ENCODE data around the gene PRKCE.
A peak's percentile ranks its signal among the peaks of the same experiment; 100 is the strongest.

The PRKCE gene

DNA sequence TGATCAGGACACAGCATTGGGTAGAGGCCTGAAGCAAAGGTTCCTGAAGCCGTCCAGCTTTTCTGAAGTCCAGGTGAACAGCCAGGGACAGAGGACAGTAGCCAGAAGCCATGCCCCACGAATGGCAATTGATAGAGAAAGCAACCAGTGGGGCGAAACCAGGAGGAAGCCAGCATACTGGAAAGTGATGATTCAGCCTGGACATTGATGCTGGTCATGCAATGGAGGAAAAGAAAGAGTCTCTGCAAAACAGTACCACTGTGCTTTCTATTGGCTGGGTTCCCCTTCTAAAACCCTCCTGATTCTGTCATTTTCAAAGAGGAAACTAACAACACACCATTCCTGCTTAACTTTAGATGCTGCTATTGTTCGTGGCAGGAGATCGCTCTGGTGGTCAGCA is 424.4 kb downstream of the PRKCE start:
- no peak overlapping the region for H3K4me3 ChIP-seq (ENCODE audit: low read length)
- TF ChIP-seq, protein P1, sequence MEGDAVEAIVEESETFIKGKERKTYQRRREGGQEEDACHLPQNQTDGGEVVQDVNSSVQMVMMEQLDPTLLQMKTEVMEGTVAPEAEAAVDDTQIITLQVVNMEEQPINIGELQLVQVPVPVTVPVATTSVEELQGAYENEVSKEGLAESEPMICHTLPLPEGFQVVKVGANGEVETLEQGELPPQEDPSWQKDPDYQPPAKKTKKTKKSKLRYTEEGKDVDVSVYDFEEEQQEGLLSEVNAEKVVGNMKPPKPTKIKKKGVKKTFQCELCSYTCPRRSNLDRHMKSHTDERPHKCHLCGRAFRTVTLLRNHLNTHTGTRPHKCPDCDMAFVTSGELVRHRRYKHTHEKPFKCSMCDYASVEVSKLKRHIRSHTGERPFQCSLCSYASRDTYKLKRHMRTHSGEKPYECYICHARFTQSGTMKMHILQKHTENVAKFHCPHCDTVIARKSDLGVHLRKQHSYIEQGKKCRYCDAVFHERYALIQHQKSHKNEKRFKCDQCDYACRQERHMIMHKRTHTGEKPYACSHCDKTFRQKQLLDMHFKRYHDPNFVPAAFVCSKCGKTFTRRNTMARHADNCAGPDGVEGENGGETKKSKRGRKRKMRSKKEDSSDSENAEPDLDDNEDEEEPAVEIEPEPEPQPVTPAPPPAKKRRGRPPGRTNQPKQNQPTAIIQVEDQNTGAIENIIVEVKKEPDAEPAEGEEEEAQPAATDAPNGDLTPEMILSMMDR (conservative IDR thresholded peaks at IDR 0.05; ENCODE audit: low read depth, low read length): no peak
- no peak for DNase-seq (ENCODE audit: low read depth)

DNA sequence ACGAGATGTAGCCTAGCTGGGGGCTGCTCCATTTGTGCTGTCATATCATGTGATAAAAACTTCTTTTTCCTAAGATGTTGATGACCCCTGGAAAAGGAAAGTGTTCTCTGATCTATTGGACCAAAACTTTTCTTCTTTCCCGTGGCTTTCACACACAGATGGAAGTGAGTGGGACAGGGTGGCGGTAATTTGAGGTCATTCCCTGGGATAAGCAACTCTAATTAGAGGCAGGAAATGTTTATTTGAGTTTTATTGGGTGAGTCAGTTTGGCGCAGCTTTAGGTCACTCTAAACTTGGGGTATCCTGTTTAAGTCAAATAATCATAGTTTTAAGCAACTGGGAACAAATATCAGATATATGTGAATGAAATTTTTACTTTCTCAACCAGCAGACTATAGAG is 424.8 kb downstream of the PRKCE start:
- no peak overlapping the region for H3K4me3 ChIP-seq (ENCODE audit: low read length)
- TF ChIP-seq, protein P1 (conservative IDR thresholded peaks at IDR 0.05; ENCODE audit: low read depth, low read length): no peak
- no peak for DNase-seq (ENCODE audit: low read depth)

GRCh38 chr2:46076875-46077274 is 425.4 kb downstream of the PRKCE start:
- TF ChIP-seq, protein P1 (conservative IDR thresholded peaks at IDR 0.05; ENCODE audit: low read depth, low read length): no peak
- no peak overlapping the region for H3K4me3 ChIP-seq (ENCODE audit: low read length)
- no peak for DNase-seq (ENCODE audit: low read depth)

DNA sequence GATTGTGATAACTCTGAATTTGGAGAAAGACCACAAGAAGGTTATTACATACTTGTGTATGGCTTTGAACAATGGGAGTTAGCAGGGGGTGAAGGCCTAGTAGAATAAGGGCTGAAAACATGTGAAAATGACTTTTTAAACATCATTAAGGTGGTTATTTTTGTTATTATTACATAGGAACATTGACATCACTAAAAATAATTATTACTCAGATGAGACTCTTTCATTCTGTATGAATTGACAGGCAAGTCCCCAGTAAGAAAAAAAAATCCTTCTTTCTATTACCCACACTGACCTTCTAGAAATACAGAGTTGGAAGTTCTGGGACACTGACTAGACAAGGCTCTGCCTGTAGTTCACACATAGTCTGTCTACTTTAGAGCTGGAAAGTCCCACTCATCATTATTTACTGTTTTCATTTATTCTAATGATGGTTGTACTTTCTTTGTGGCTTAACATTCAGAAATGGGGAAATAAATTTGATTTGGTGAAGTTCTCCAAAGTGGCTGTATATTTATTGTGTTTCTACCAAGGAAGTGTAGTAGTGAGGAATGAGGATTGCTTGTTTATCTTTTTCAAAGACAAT is 426.1 kb downstream of the PRKCE start:
- H3K4me3 ChIP-seq (ENCODE audit: low read length): no peak overlapping the region
- DNase-seq (ENCODE audit: low read depth): no peak
- TF ChIP-seq, protein P1 (conservative IDR thresholded peaks at IDR 0.05; ENCODE audit: low read depth, low read length): no peak

DNA sequence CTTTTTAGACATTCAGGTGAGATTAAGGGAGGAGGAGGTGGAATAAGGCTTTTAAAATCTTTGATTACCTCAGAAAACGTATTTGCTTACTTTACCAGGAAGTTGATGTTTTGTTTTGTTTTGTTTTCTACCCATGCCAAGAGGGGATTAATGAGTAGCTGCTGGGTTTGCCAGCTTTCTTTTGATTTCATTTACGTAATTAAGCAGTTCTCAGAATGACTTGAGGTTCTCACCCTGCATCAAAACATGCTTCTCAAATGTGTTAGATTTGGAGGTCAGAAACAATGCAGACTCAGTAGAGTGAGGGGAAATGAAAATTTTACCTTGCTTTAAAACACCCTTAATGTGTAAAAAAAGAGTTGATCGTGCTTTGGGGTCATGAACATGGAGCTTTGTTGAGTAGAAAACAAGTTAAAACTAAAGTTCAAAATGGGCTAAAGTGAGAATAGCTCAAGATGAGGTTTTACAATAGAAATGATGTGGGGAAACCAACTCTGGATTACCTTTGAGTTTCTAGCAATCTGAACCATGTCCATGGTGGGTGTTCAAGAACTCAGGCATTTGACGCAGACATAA is 428.6 kb downstream of the PRKCE start:
- TF ChIP-seq, protein P1 (conservative IDR thresholded peaks at IDR 0.05; ENCODE audit: low read depth, low read length): no peak
- no peak overlapping the region for H3K4me3 ChIP-seq (ENCODE audit: low read length)
- peak; percentile 68 for DNase-seq (ENCODE audit: low read depth)

DNA sequence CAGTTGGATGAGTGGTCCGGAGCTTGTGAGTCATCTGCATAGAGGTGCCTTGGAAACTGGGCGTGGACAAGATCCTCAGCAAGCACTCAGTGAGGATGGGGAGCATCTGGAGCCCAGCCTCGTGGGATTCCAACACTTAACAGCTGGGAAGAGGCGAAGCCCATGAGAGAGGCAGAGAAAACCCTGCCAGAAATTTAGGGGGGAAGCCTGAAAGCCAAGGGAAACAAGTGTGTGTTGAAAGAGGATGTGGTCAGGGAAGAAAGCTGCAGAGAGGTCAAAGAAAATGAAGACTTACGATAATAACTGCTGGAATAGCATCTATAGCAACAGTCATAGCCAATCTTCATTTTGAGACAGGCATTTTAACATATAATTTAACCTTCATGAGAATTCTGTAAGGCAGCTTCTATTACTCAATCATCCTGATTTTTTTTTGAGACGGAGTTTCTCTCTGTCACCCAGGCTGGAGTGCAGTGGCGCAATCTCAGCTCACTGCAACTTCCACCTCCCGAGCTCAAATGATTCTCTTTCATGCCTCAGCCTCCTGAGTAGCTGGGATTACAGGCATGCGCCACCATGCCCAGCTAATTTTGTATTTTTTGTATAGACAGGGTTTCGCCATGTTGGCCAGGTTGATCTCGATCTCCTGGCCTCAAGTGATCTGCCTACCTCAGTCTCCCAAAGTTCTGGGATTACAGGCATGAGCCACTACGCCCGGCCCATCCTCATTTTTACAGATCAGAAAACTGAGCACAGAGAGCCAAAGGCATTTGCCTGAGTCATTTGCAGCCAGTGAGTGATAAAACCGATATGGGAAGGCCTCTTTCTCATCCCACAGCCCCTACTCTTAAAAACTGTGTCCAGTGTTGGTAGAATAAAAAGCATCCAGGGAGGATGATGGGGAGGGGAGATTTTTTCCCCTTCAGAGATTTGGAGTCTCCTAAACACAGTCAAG is 431.3 kb downstream of the PRKCE start:
- TF ChIP-seq, protein P1 (conservative IDR thresholded peaks at IDR 0.05; ENCODE audit: low read depth, low read length): no peak
- DNase-seq (ENCODE audit: low read depth): no peak
- no peak overlapping the region for H3K4me3 ChIP-seq (ENCODE audit: low read length)
